Measurements from ENCODE around the gene HYKK. TPM values are rescaled to one million over a fixed set of nuclear protein-coding genes. Genes with fewer than 3 reads are reported as not detected.

The HYKK gene
- total and polyA plus RNA-seq, 2 donors (not counting 3 experiments of a cell fraction or from before 2014, with no cell fraction given): 1.0 to 2.1 TPM

- CTCF ChIA-PET: interaction anchor here (1.8 to 2.0 kb wide), 2 partner anchors 9 to 10 kb away, joined by 4 to 7 read pairs; no protein-coding TSS in a partner anchor
- Histone ChIP-seq H3K27ac (ENCODE audit: insufficient read depth, low read depth, low read length) (no peak overlapping the region), H3K9ac (replicated peaks; ENCODE audit: extremely low read depth, insufficient read depth, low read length) (no peak overlapping the region), H4K20me1 (replicated peaks; ENCODE audit: control insufficient read depth, extremely low read depth, insufficient read depth, low read length) (peaks cover 2% of the 10 kb centered on the region), H3K9me3 (replicated peaks; ENCODE audit: control insufficient read depth, insufficient read depth, low read length) (no peaks in the 10 kb centered on the region), H2AFZ (ENCODE audit: low read depth, low read length) (no peak overlapping the region), H3K9me1 (replicated peaks; ENCODE audit: control insufficient read depth, extremely low read depth, insufficient read depth, low read length) (no peaks in the 10 kb centered on the region), H3K79me2 (ENCODE audit: control insufficient read depth, insufficient read depth, low read length) (peaks cover 76% of the 10 kb centered on the region), H3K4me1 (ENCODE audit: control insufficient read depth, extremely low read depth, insufficient read depth, low read length) (peaks cover 5% of the 10 kb centered on the region), H3K4me3 (replicated peaks in 1 of 3; ENCODE audit: insufficient read depth in 1 of 3, low read depth in 1 of 3, low read length in 3 of 3) (no peak overlapping the region), H3K27me3 (ENCODE audit: control insufficient read depth in 2 of 2, insufficient read depth in 2 of 2, low read length in 2 of 2) (no peaks in the 10 kb centered on the region), H3K36me3 (ENCODE audit: control insufficient read depth in 2 of 2, extremely low read depth in 1 of 2, insufficient read depth in 2 of 2, low read length in 2 of 2) (peaks cover 5 to 11% of the 10 kb centered on the region in 2 experiments), H3K4me2 (ENCODE audit: insufficient read depth, low read length) (no peak overlapping the region)
- dilution Hi-C loops (cut with MboI; ENCODE audit: extremely low pct_ligation_motif_present, low sequenced_read_pairs): no loop called here
- POLR2A ChIA-PET: no interaction called here
- intact Hi-C loops (cut with micrococcal nuclease): no loop called here
- BruUV-seq (replicated peaks): no TSS peak
- DNase-seq (ENCODE audit: low read depth, low spot score) (no peak), FAIRE-seq (no peak)
- no peak for TF ChIP-seq POLR2A (IDR thresholded peaks at IDR 0.05; ENCODE audit: low read depth, low read length)
- TF ChIP-seq POLR2AphosphoS5 (IDR thresholded peaks at IDR 0.05; ENCODE audit: insufficient read depth, low read depth, low read length): no peak
- TF ChIP-seq, protein P1, sequence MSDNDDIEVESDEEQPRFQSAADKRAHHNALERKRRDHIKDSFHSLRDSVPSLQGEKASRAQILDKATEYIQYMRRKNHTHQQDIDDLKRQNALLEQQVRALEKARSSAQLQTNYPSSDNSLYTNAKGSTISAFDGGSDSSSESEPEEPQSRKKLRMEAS (IDR thresholded peaks at IDR 0.05; ENCODE audit: insufficient read depth, insufficient read length): no peak
- TF ChIP-seq EZH2 (IDR thresholded peaks at IDR 0.05; ENCODE audit: borderline replicate concordance, low read depth, low read length, severe bottlenecking): no peak
- no peak for TF ChIP-seq JUN (IDR thresholded peaks at IDR 0.05; ENCODE audit: borderline replicate concordance, insufficient read depth, insufficient read length, low read depth)
- no peak for TF ChIP-seq MYC (IDR thresholded peaks at IDR 0.05; ENCODE audit: low read depth, low read length)
- no peak for TF ChIP-seq GATA2 (IDR thresholded peaks at IDR 0.05; ENCODE audit: insufficient read depth, insufficient read length, low read depth, low read length)
- no peak for TF ChIP-seq FOS (IDR thresholded peaks at IDR 0.05; ENCODE audit: borderline replicate concordance, insufficient read depth, low read length)
- TF ChIP-seq CTCF (IDR thresholded peaks at IDR 0.05; ENCODE audit: extremely low read depth in 1 of 2, insufficient read depth in 1 of 2, low read depth in 1 of 2, low read length in 2 of 2): no peak
These were observed 46.6 kb upstream of the HYKK start for GRCh38 chr15:78460737-78461136.
